HG03039 (cell line): ENCODE data around the gene PDE9A.
"Not testable (repeated sequence)": the region's sequence is repeated elsewhere in the genome, so short reads cannot be mapped to it uniquely, and the experiment has no call there.

ENCODE experiments used
- ATAC-seq: cut with Tn5 transposase; IDR thresholded peaks from one replicate; pipeline ENCODE4 v1.9.1; 2021; ENCODE audit warnings: mild to moderate bottlenecking, moderate library complexity; ENCODE audit not compliant: unreplicated experiment

The PDE9A gene

DNA sequence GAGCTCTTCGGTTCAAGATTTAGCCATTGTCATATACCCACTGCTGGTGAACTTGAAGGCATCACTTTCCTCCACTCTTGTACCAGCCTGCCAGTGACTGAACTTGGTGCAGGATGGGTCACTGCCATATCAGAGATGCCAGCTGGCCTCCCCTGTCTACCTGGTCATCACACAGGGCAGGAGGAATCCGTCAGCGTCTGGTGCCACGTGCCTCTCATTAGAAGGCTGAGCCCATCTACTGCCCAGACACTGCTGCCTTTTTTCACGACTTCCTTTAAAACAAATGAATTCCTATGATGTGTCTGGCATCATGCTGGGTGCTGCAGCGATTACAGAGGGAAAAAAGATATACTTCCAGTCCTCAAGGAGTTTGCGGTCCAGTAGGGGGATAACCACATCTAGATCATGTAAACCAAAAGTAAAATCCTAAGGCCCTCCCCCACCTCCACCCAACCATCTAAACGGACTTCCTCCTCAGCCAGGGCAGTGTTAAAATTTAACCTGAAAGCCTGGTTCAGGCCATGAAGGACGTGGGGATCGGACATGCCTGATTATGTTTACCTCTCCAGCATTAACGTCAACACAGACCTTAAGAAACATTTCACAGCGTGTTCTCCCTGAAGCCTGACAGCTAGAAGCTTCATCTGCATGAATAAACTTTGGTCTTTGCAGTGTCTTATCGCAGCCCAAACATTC is 29.2 kb upstream of the PDE9A start:
- ATAC-seq, result no peak

DNA sequence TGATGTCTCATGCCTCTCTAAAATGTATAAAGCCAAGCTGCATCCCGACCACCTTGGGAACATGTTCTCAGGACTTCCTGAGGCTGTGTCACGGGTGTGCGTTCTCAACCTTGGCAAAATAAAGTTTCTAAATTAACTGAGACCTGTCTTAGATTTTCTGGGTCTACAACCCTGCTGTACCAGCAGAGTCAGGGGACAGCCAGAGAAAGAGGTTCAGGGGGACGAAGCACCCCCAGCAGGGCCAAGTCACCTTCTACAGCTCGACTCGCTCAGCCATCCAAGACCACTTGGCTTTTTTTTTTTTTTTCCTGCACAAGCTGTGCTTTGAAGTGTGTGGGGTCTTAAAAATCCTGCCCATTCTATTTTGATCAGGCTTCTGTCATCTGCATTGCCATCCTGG is 28.5 kb upstream of the PDE9A start:
- ATAC-seq, result no peak

- ATAC-seq, result no peak
These were observed 27.2 kb upstream of the PDE9A start for GRCh38 chr21:42626171-42626570.

- ATAC-seq, result no peak
These were observed 25.7 kb upstream of the PDE9A start for GRCh38 chr21:42627527-42628289.

DNA sequence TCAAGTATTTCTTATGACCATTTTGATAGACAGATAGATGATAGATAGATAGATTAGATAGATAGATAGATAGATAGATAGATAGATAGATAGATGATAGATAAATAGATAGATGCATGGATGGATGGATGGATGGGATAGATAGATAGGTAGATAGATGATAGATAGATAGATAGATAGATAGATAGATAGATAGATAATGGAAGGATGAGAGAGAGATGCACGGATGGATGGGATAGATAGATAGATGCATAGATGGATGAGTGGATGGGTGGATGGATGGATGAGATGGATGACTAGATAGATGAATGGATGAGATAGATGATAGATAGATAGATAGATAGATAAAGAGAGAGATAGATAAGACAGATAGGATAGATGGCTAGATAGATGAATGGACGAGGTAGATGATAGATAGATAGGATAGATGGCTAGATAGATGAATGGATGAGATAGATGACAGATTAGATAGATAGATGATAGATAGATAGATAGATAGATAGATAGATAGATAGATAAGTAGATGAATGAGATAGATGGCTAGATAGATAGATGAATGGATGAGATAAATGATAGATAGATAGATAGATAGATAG is 24.9 kb upstream of the PDE9A start:
- ATAC-seq, result not testable (repeated sequence)

DNA sequence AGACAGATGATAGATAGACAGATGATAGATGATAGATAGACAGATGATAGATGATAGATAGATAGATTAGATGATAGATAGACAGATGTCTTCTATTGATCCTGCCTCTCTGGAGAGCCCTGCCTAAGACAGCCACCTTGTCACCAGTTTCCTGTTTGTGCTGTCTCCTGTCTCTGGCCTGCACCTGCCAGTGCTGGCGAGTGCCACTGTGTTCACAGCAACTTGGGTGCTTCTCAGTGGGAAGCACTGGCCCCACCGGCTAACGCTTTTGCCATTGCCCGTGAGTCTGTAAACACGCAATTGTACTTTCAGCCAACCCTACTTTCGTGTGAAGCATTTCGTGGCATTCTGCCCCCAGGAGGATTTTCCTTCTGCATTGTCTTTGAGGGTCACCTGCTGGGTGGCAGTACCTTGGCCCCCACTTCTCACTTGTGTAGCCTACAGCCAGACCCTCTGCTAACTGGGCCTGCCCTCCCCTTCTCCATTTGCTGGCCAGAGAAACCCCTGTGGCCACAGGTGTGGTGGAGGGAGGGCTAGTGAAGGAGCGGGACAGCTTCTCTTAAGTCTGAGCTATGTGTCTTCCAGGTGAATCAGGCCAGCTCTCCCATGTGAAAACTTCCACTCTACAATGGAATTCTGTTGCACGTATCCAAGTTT is 23.4 kb upstream of the PDE9A start:
- no peak for ATAC-seq

- no peak for ATAC-seq
These were observed 22.8 kb upstream of the PDE9A start for GRCh38 chr21:42630626-42631025.

GRCh38 chr21:42631142-42631541 is 22.3 kb upstream of the PDE9A start:
- ATAC-seq, result no peak

GRCh38 chr21:42632336-42632751 is 21.1 kb upstream of the PDE9A start:
- no peak for ATAC-seq

GRCh38 chr21:42632771-42633690 is 20.4 kb upstream of the PDE9A start:
- no peak for ATAC-seq

- ATAC-seq, result no peak
These were observed 19.6 kb upstream of the PDE9A start for GRCh38 chr21:42633858-42634257.

- no peak for ATAC-seq
These were observed 17.4 kb upstream of the PDE9A start for GRCh38 chr21:42635848-42636519.

- ATAC-seq, result no peak
These were observed 16.7 kb upstream of the PDE9A start for GRCh38 chr21:42636520-42637266.

GRCh38 chr21:42637267-42638041 is 16.0 kb upstream of the PDE9A start:
- ATAC-seq, result no peak

- no peak for ATAC-seq
These were observed 15.1 kb upstream of the PDE9A start for GRCh38 chr21:42638266-42638863.

GRCh38 chr21:42639646-42640152 is 13.7 kb upstream of the PDE9A start:
- ATAC-seq, result no peak

DNA sequence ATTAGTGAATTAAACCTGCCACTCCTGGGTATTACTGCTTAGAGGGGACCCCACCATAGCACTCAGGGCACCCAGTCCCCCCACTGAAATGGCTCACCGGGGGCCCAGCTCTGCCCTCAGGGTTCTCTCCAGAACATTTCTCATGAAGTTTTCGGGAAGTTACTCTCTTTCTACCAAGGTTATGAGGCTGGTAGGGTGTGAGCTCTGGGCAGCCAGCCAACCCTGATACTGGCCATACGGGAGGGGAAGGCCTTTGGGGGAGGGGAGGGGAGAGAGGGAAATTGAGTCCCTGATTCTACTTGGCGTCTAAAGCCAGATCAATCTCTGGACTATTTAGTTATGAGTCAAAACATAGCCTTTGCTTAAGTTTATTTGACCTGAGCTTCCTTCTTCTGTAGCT is 12.9 kb upstream of the PDE9A start:
- ATAC-seq, result no peak
